HepG2 (cell line): Measurements from ENCODE around the gene NRDE2. TPM values are rescaled to one million over a fixed set of nuclear protein-coding genes. Genes with fewer than 3 reads are reported as not detected.

ENCODE experiments used
- ATAC-seq: fragments of 200-7000 bp; cut with Tn5 transposase; 3 replicates; pipeline ENCODE4 v1.9.1; 2020; ENCODE audit warnings: mild to moderate bottlenecking, moderate library complexity
- BruUV-seq: library from RNA; stranded (reverse); fragments of 400-500 nt; replicated peaks from 2 replicates; lab custom pipeline; 2021; lab: Mats Ljungman, UMichigan
- CTCF ChIA-PET: fragments of 300-600 bp; formaldehyde crosslinking; extraction: SDS; loops from one replicate; lab custom pipeline; 2021; ENCODE audit warnings: low total read pairs, inconsistent platforms, low intra/inter-chr PET ratio; lab: Yijun Ruan, JAX
- POLR2A ChIA-PET: fragments of 350-600 bp; sonication (Branson Sonifier 250); formaldehyde crosslinking; loops from one replicate; lab custom pipeline; 2020; ENCODE audit warnings: antibody characterized with exemption, inconsistent platforms; lab: Yijun Ruan, JAX
- DNase-seq: peaks from one replicate; pipeline ENCODE4 v3.0.0-alpha.2; 2015; ENCODE audit warnings: low spot score
- FAIRE-seq: peaks from 3 replicates; lab custom pipeline; 2011; peaks lifted over from hg19 to GRCh38; lab: Jason Lieb, UNC
- H2AFZ ChIP-seq: one replicate; pipeline ENCODE4 v1.6.1; 2011; ENCODE audit warnings: low read length, inconsistent platforms
- H3K27ac ChIP-seq: fragments of 300-600 bp; 3 replicates; pipeline ENCODE4 v1.8.0; 2011; ENCODE audit warnings: mixed run types, mild to moderate bottlenecking, mixed read lengths, low read length, inconsistent platforms; ENCODE audit not compliant: insufficient read depth; ENCODE audit errors: extremely low read length
- H3K27me3 ChIP-seq, 2 experiments: fragments of 200-600 bp in 1 of 2; 2 replicates in 1 of 2; 3 replicates in 1 of 2; pipeline versions ENCODE4 v1.6.0 to v1.8.0; 2011; ENCODE audit warnings: low read length in 2 of 2, mild to moderate bottlenecking in 2 of 2, moderate library complexity in 2 of 2, inconsistent platforms in 1 of 2; ENCODE audit not compliant: insufficient read depth in 2 of 2, control insufficient read depth in 1 of 2
- H3K36me3 ChIP-seq, 2 experiments: fragments of 200-600 bp in 1 of 2; replicated peaks in 1 of 2; 2 replicates in 1 of 2; 3 replicates in 1 of 2; pipeline versions ENCODE4 v1.5.1 to v1.8.0; 2011; ENCODE audit warnings: low read length in 2 of 2, inconsistent platforms in 1 of 2; ENCODE audit not compliant: insufficient read depth in 2 of 2, control insufficient read depth in 1 of 2
- H3K4me1 ChIP-seq: 2 replicates; pipeline ENCODE4 v1.5.1; 2012; ENCODE audit warnings: low read length, inconsistent platforms; ENCODE audit not compliant: insufficient read depth
- H3K4me2 ChIP-seq: 2 replicates; pipeline ENCODE4 v1.6.0; 2011; ENCODE audit warnings: low read depth, low read length, inconsistent platforms
- H3K4me3 ChIP-seq, 3 experiments: fragments of 200-600 bp in 1 of 3; sonication (generic), shearing (Covaris generic) in 1 of 3; replicated peaks in 1 of 3; 2 replicates each; pipeline ENCODE4 v1.5.1; 2011 to 2016; ENCODE audit warnings: low read length in 3 of 3, inconsistent platforms in 2 of 3, low read depth in 2 of 3, mild to moderate bottlenecking in 2 of 3, control low read depth in 1 of 3, mixed read lengths in 1 of 3; ENCODE audit not compliant: insufficient read depth in 1 of 3
- H3K79me2 ChIP-seq: one replicate; pipeline ENCODE4 v1.6.1; 2011; ENCODE audit warnings: low read length, inconsistent platforms; ENCODE audit not compliant: insufficient read depth
- H3K9ac ChIP-seq: 2 replicates; pipeline ENCODE4 v1.6.0; 2011; ENCODE audit warnings: mild to moderate bottlenecking, low read depth, low read length, inconsistent platforms; ENCODE audit not compliant: insufficient read depth
- H3K9me3 ChIP-seq: 2 replicates; pipeline ENCODE4 v1.5.1; 2012; ENCODE audit warnings: mild to moderate bottlenecking, low read length
- H4K20me1 ChIP-seq: 2 replicates; pipeline ENCODE4 v1.6.0; 2011; ENCODE audit warnings: inconsistent platforms, mild to moderate bottlenecking, low read length, moderate library complexity; ENCODE audit not compliant: insufficient read depth
- AFF4 ChIP-seq: sonication (generic); formaldehyde crosslinking; IDR thresholded peaks from 2 replicates; pipeline ENCODE4 v1.4.0; 2020; ENCODE audit warnings: missing genetic modification reagents
- ARID3A ChIP-seq: IDR thresholded peaks from 2 replicates; pipeline ENCODE4 v1.6.1; 2012; ENCODE audit warnings: low read depth, low read length, improper control_type of control experiment
- MATR3 ChIP-seq: sonication (generic); formaldehyde crosslinking; IDR thresholded peaks from 2 replicates; pipeline ENCODE4 v1.4.0; 2020; ENCODE audit warnings: missing genetic modification reagents
- PREB ChIP-seq: sonication (generic); formaldehyde crosslinking; IDR thresholded peaks from 2 replicates; pipeline ENCODE4 v1.4.0; 2020; ENCODE audit warnings: missing genetic modification reagents
- PTBP1 ChIP-seq: fragments of 200-400 bp; formaldehyde crosslinking; IDR thresholded peaks from 2 replicates; pipeline ENCODE4 v1.6.1; 2018; ENCODE audit warnings: low read length, low read depth; ENCODE audit not compliant: poor library complexity, severe bottlenecking
- THAP8 ChIP-seq: sonication (generic); formaldehyde crosslinking; IDR thresholded peaks from 2 replicates; pipeline ENCODE4 v1.5.1; 2020; ENCODE audit warnings: missing genetic modification reagents, mild to moderate bottlenecking, borderline replicate concordance
- ZBTB14 ChIP-seq: sonication (generic); formaldehyde crosslinking; IDR thresholded peaks from 2 replicates; pipeline ENCODE4 v1.4.0; 2020; ENCODE audit warnings: missing genetic modification reagents
- ZBTB38 ChIP-seq: sonication (generic); formaldehyde crosslinking; IDR thresholded peaks from 2 replicates; pipeline ENCODE4 v1.5.1; 2020; ENCODE audit warnings: mild to moderate bottlenecking, missing genetic modification reagents
- ZNF24 ChIP-seq: fragments of 450-650 bp; IDR thresholded peaks from 2 replicates; pipeline ENCODE4 v1.6.1; 2017; ENCODE audit warnings: antibody characterized with exemption, mild to moderate bottlenecking
- WGBS: methylation state at CpG from one replicate; pipeline ENCODE4 v1.1.6; 2017; ENCODE audit warnings: low lambda C conversion rate; 5-methylcytosine and 5-hydroxymethylcytosine counted together
- in situ Hi-C: cut with HindIII; loops from 2 replicates; pipeline ENCODE4 v1.10.0; 2017; ENCODE audit warnings: low pct_unique_long_range_greater_than_20kb; ENCODE audit not compliant: extremely low pct_ligation_motif_present
- intact Hi-C: fragments of 100-400 bp; cut with micrococcal nuclease; formaldehyde crosslinking; loops from one replicate; pipeline ENCODE4 v1.10.0; 2022; ENCODE audit not compliant: unreplicated experiment
- polyA plus RNA-seq, 8 experiments: library from polyadenylated mRNA; depleted of rRNA in 3 of 8; stranded (reverse) in 7 of 8; unstranded in 1 of 8; fragments of >200 nt; fragmentation: Illumina TruSeq in 4 of 8; extraction: Trizol in 4 of 8; gene quantifications; 2 replicates each; pipeline versions ENCODE4 v1.2.1 to v1.2.3, GENCODE V29; 2011 to 2016; ENCODE audit warnings: low read depth in 4 of 8, missing spikeins in 1 of 8, mixed read lengths in 1 of 8; ENCODE audit not compliant: insufficient read depth in 1 of 8
- total RNA-seq, 5 experiments: library from RNA; depleted of rRNA; stranded (reverse); fragments of >200 nt; fragmentation: Illumina TruSeq; extraction: Trizol; gene quantifications; 2 replicates each; pipeline ENCODE4 v1.2.3, GENCODE V29; 2016; ENCODE audit warnings: low read depth in 1 of 5
- TF ChIP-seq, protein P1 (sequence below): sonication (generic); formaldehyde crosslinking; IDR thresholded peaks from 2 replicates; pipeline ENCODE4 v1.5.1; 2020; ENCODE audit warnings: mild to moderate bottlenecking, missing genetic modification reagents
- TF ChIP-seq, protein P2 (sequence below): sonication (generic); formaldehyde crosslinking; conservative IDR thresholded peaks from 2 replicates; pipeline ENCODE4 v1.4.0; 2020; ENCODE audit warnings: missing genetic modification reagents

Gene NRDE2
- total and polyA plus RNA-seq, 2 of the 13 experiments (the other 11 are each of a cell fraction or from before 2014, with no cell fraction given): 5.6 to 12.5 TPM

- CTCF ChIA-PET: no interaction called here
- no peaks in the 10 kb centered on the region for H4K20me1 ChIP-seq
- ATAC-seq (peak; percentile 6; the same call in 2 of the 3 replicates), DNase-seq (no peak), FAIRE-seq (no peak)
- H3K9ac ChIP-seq: no peak overlapping the region
- no peaks in the 10 kb centered on the region for H3K4me1 ChIP-seq
- H3K27me3 ChIP-seq: no peaks in the 10 kb centered on the region
- WGBS: 93% methylated on average over 4 of the region's 8 CpGs
- in situ Hi-C loops: no loop called here
- no peaks in the 10 kb centered on the region for H3K9me3 ChIP-seq
- POLR2A ChIA-PET: no interaction called here
- no peak overlapping the region for H3K4me2 ChIP-seq
- peaks cover 9 to 49% of the 10 kb centered on the region in 2 experiments for H3K36me3 ChIP-seq
- no peaks in the 10 kb centered on the region for H3K79me2 ChIP-seq
- no TSS peak for BruUV-seq
- H3K27ac ChIP-seq: no peak overlapping the region
- intact Hi-C loops: no loop called here
- H3K4me3 ChIP-seq: no peak overlapping the region
- no peak overlapping the region for H2AFZ ChIP-seq
- TF ChIP-seq ZBTB38 (CRISPR knock-in tag) (no peak), AFF4 (CRISPR knock-in tag) (no peak), PREB (no peak), PTBP1 (no peak), MATR3 (CRISPR knock-in tag) (no peak), ARID3A (no peak), ZBTB14 (CRISPR knock-in tag) (no peak), ZNF24 (no peak), THAP8 (CRISPR knock-in tag) (no peak)
- TF ChIP-seq, protein P1, sequence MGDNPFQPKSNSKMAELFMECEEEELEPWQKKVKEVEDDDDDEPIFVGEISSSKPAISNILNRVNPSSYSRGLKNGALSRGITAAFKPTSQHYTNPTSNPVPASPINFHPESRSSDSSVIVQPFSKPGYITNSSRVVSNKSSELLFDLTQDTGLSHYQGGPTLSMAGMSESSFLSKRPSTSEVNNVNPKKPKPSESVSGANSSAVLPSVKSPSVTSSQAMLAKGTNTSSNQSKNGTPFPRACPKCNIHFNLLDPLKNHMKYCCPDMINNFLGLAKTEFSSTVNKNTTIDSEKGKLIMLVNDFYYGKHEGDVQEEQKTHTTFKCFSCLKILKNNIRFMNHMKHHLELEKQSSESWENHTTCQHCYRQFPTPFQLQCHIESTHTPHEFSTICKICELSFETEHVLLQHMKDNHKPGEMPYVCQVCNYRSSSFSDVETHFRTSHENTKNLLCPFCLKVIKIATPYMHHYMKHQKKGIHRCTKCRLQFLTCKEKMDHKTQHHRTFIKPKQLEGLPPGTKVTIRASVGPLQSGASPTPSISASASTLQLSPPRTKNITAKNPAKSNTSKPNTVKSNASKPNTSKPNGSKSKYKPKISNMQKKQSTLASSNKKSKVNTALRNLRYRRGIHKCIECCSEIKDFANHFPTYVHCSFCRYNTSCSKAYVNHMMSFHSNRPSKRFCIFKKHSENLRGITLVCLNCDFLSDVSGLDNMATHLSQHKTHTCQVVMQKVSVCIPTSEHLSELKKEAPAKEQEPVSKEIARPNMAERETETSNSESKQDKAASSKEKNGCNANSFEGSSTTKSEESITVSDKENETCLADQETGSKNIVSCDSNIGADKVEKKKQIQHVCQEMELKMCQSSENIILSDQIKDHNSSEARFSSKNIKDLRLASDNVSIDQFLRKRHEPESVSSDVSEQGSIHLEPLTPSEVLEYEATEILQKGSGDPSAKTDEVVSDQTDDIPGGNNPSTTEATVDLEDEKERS (CRISPR knock-in tag): no peak
- TF ChIP-seq, protein P2, sequence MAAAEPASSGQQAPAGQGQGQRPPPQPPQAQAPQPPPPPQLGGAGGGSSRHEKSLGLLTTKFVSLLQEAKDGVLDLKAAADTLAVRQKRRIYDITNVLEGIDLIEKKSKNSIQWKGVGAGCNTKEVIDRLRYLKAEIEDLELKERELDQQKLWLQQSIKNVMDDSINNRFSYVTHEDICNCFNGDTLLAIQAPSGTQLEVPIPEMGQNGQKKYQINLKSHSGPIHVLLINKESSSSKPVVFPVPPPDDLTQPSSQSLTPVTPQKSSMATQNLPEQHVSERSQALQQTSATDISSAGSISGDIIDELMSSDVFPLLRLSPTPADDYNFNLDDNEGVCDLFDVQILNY (CRISPR knock-in tag): no peak
Observed at GRCh38 chr14:90275820-90276219, 55.9 kb downstream of the NRDE2 start.
